Fibroblast of peridontal ligament (primary cell): ENCODE data around the gene STXBP4.
A peak's percentile ranks its signal among the peaks of the same experiment; 100 is the strongest.

Experiments used
- DNase-seq: peaks from one replicate; pipeline ENCODE4 v3.0.0-alpha.2; 2010; ENCODE audit errors: extremely low read depth

STXBP4 gene

GRCh38 chr17:54968262-54968987, at the start of gene STXBP4, which contains the start of gene COX11:
Gene STXBP4, plus strand, starts transcription at chr17:54968765. Its CDS starts 17,455 bp downstream, at chr17:54986220.
Gene COX11, minus strand, starts transcription at chr17:54968654. Its CDS starts 8 bp downstream, at chr17:54968646.
- peak; percentile 96 for DNase-seq

GRCh38 chr17:54919425-54919824, 49.1 kb upstream of the STXBP4 start:
- DNase-seq: no peak

- DNase-seq: no peak
Measured at GRCh38 chr17:54920819-54921218, 47.7 kb upstream of the STXBP4 start.

GRCh38 chr17:54924405-54924804, 44.2 kb upstream of the STXBP4 start:
- DNase-seq: no peak

- no peak for DNase-seq
Measured at GRCh38 chr17:54927525-54927924, 41.0 kb upstream of the STXBP4 start.

GRCh38 chr17:54932711-54933110, 35.9 kb upstream of the STXBP4 start:
- peak; percentile 87 for DNase-seq

GRCh38 chr17:54933921-54934320, 34.6 kb upstream of the STXBP4 start:
- DNase-seq: no peak

GRCh38 chr17:54935471-54935870, 33.1 kb upstream of the STXBP4 start:
- DNase-seq: no peak

GRCh38 chr17:54937018-54937417, 31.5 kb upstream of the STXBP4 start:
- DNase-seq: no peak

- no peak for DNase-seq
Measured at GRCh38 chr17:54937426-54937825, 31.1 kb upstream of the STXBP4 start.

- DNase-seq: no peak
Measured at GRCh38 chr17:54941285-54941684, 27.3 kb upstream of the STXBP4 start.

- peak; percentile 22 for DNase-seq
Measured at GRCh38 chr17:54944796-54945195, 23.8 kb upstream of the STXBP4 start.

- DNase-seq: no peak
Measured at GRCh38 chr17:54945231-54945630, 23.3 kb upstream of the STXBP4 start.

- peak; percentile 18 for DNase-seq
Measured at GRCh38 chr17:54945671-54946070, 22.9 kb upstream of the STXBP4 start.

GRCh38 chr17:54947396-54947795, 21.2 kb upstream of the STXBP4 start:
- no peak for DNase-seq

GRCh38 chr17:54948380-54948779, 20.2 kb upstream of the STXBP4 start:
- peak; percentile 35 for DNase-seq

GRCh38 chr17:54950116-54950515, 18.4 kb upstream of the STXBP4 start:
- DNase-seq: no peak

- no peak for DNase-seq
Measured at GRCh38 chr17:54951286-54951685, 17.3 kb upstream of the STXBP4 start.

- no peak for DNase-seq
Measured at GRCh38 chr17:54956791-54957190, 11.8 kb upstream of the STXBP4 start.

- peak; percentile 55 for DNase-seq
Measured at GRCh38 chr17:54967621-54968261, 824 bp upstream of the STXBP4 start.

- DNase-seq: peak; percentile 41
Measured at GRCh38 chr17:54968988-54969332, 395 bp downstream of the STXBP4 start.

- no peak for DNase-seq
Measured at GRCh38 chr17:54969658-54970572, 1.4 kb downstream of the STXBP4 start.
